HCT116 (cell line): Measurements from ENCODE around the gene ACTA2. TPM values are rescaled to one million over a fixed set of nuclear protein-coding genes. Genes with fewer than 3 reads are reported as not detected.

Experiments
- ATAC-seq: fragments of 200-7000 bp; cut with Tn5 transposase; 2 replicates; pipeline ENCODE4 v1.9.1; 2020; ENCODE audit warnings: mild to moderate bottlenecking, moderate library complexity
- BruUV-seq: library from RNA; stranded (reverse); fragments of 400-500 nt; replicated peaks from 2 replicates; lab custom pipeline; 2021; lab: Mats Ljungman, UMichigan
- CTCF ChIA-PET: fragments of 300-600 bp; sonication (Branson Sonifier 250); formaldehyde crosslinking; loops from one replicate; lab custom pipeline; 2021; ENCODE audit warnings: antibody characterized with exemption; lab: Charles Lee
- POLR2A ChIA-PET: fragments of 300-600, 350-600 bp; sonication (Branson Sonifier 250); formaldehyde crosslinking; loops from one replicate; lab custom pipeline; 2021; ENCODE audit warnings: antibody characterized with exemption; lab: Charles Lee
- RAD21 ChIA-PET, 2 experiments: fragments of 300-600 bp; sonication (Branson Sonifier 250); formaldehyde crosslinking; loops; one replicate each; lab custom pipeline; 2023; ENCODE audit warnings: low total read pairs in 2 of 2; ENCODE audit not compliant: uncharacterized antibody in 2 of 2, unreplicated experiment in 2 of 2, low non-redundant PET in 1 of 2; lab: Charles Lee
- DNase-seq: peaks from one replicate; pipeline ENCODE4 v3.0.0-alpha.2; 2010; ENCODE audit warnings: low read depth, low spot score
- H2AFZ ChIP-seq: fragments of 200-600 bp; shearing (Covaris generic), sonication (generic); 2 replicates; pipeline ENCODE4 v1.6.1; 2017; ENCODE audit warnings: low read depth, mixed run types, mixed read lengths, antibody characterized with exemption, low read length; ENCODE audit not compliant: poor library complexity, severe bottlenecking
- H3K27ac ChIP-seq: 2 replicates; pipeline ENCODE4 v1.5.1; 2012; ENCODE audit warnings: low read depth, low read length
- H3K27me3 ChIP-seq: fragments of 200-600 bp; sonication (generic); 2 replicates; pipeline ENCODE4 v1.6.1; 2016; ENCODE audit warnings: mixed run types, low read length, mixed read lengths; ENCODE audit not compliant: insufficient read depth
- H3K36me3 ChIP-seq, 2 experiments: fragments of 200-500 bp in 1 of 2; fragments of 200-600 bp in 1 of 2; sonication (Bioruptor generic) in 1 of 2; sonication (generic) in 1 of 2; 2 replicates each; pipeline versions ENCODE4 v1.5.1 to v1.6.1; 2014 to 2016; ENCODE audit warnings: low read length in 2 of 2, inconsistent platforms in 1 of 2, mixed read lengths in 1 of 2, mixed run types in 1 of 2; ENCODE audit not compliant: insufficient read depth in 2 of 2, control insufficient read depth in 1 of 2
- H3K4me1 ChIP-seq, 2 experiments: fragments of 200-600 bp in 1 of 2; sonication (generic) in 1 of 2; 2 replicates each; pipeline versions ENCODE4 v1.5.1 to v1.6.1; 2012 to 2017; ENCODE audit warnings: low read length in 2 of 2, inconsistent platforms in 1 of 2, mild to moderate bottlenecking in 1 of 2, mixed read lengths in 1 of 2, mixed run types in 1 of 2, moderate library complexity in 1 of 2; ENCODE audit not compliant: insufficient read depth in 2 of 2, control insufficient read depth in 1 of 2
- H3K4me2 ChIP-seq: fragments of 200-600 bp; sonication (generic); 2 replicates; pipeline ENCODE4 v1.6.1; 2017; ENCODE audit warnings: mixed run types, low read length, mixed read lengths
- H3K4me3 ChIP-seq, 2 experiments: fragments of 200-600 bp in 1 of 2; sonication (generic) in 1 of 2; replicated peaks in 1 of 2; 2 replicates each; pipeline ENCODE4 v1.5.1; 2011 to 2016; ENCODE audit warnings: low read length in 2 of 2, control low read depth in 1 of 2, low read depth in 1 of 2, mild to moderate bottlenecking in 1 of 2, mixed read lengths in 1 of 2, mixed run types in 1 of 2
- H3K79me2 ChIP-seq: fragments of 200-600 bp; sonication (generic); 2 replicates; pipeline ENCODE4 v1.6.1; 2017; ENCODE audit warnings: mild to moderate bottlenecking, mixed run types, low read length, moderate library complexity, mixed read lengths; ENCODE audit not compliant: insufficient read depth
- H3K9ac ChIP-seq: fragments of 200-600 bp; sonication (generic); 2 replicates; pipeline ENCODE4 v1.6.1; 2016; ENCODE audit warnings: low read length, mixed read lengths
- H3K9me2 ChIP-seq: fragments of 200-600 bp; sonication (generic), shearing (Covaris generic); 2 replicates; pipeline ENCODE4 v1.6.1; 2017; ENCODE audit warnings: mixed run types, mild to moderate bottlenecking, moderate library complexity; ENCODE audit not compliant: insufficient read depth
- H3K9me3 ChIP-seq, 2 experiments: fragments of 200-500 bp in 1 of 2; fragments of 200-600 bp in 1 of 2; sonication (Bioruptor generic) in 1 of 2; sonication (generic) in 1 of 2; 2 replicates each; pipeline ENCODE4 v1.6.1; 2014 to 2017; ENCODE audit warnings: low read length in 2 of 2, mixed read lengths in 2 of 2, inconsistent platforms in 1 of 2, low read depth in 1 of 2, mild to moderate bottlenecking in 1 of 2, mixed run types in 1 of 2, moderate library complexity in 1 of 2; ENCODE audit not compliant: control insufficient read depth in 1 of 2, insufficient read depth in 1 of 2
- H4K20me1 ChIP-seq: fragments of 200-600 bp; sonication (generic), shearing (Covaris generic); 2 replicates; pipeline ENCODE4 v1.6.1; 2017; ENCODE audit warnings: mixed run types, mild to moderate bottlenecking, moderate library complexity; ENCODE audit not compliant: insufficient read depth
- ATF3 ChIP-seq: IDR thresholded peaks from 2 replicates; pipeline ENCODE4 v1.6.1; 2012
- CBX3 ChIP-seq: IDR thresholded peaks from 2 replicates; pipeline ENCODE4 v1.6.1; 2012; ENCODE audit warnings: low read depth
- CEBPB ChIP-seq: IDR thresholded peaks from 2 replicates; pipeline ENCODE4 v1.6.1; 2012; ENCODE audit warnings: low read depth
- CTCF ChIP-seq, 3 experiments: fragments of 200-600 bp in 1 of 3; sonication (generic) in 1 of 3; IDR thresholded peaks in 2 of 3; conservative IDR thresholded peaks in 1 of 3; 2 replicates each; pipeline ENCODE4 v1.5.1; 2012 to 2017; ENCODE audit warnings: low read depth in 2 of 3, low read length in 2 of 3, antibody characterized with exemption in 1 of 3, borderline replicate concordance in 1 of 3, control low read depth in 1 of 3, mild to moderate bottlenecking in 1 of 3, mixed read lengths in 1 of 3, mixed run types in 1 of 3, moderate library complexity in 1 of 3; ENCODE audit not compliant: insufficient read depth in 1 of 3
- ELF1 ChIP-seq: IDR thresholded peaks from 2 replicates; pipeline ENCODE4 v1.6.1; 2012; ENCODE audit warnings: low read depth, borderline replicate concordance
- EZH2 ChIP-seq: fragments of 200-600 bp; sonication (generic); IDR thresholded peaks from 2 replicates; pipeline ENCODE4 v1.6.1; 2017; ENCODE audit warnings: antibody characterized with exemption, mixed run types
- EZH2phosphoT487 ChIP-seq: fragments of 200-600 bp; IDR thresholded peaks from 2 replicates; pipeline ENCODE4 v1.6.1; 2018; ENCODE audit warnings: antibody characterized with exemption, borderline replicate concordance
- FOSL1 ChIP-seq: IDR thresholded peaks from 2 replicates; pipeline ENCODE4 v1.6.1; 2012; ENCODE audit warnings: low read depth
- JUND ChIP-seq: IDR thresholded peaks from 2 replicates; pipeline ENCODE4 v1.6.1; 2012
- MAX ChIP-seq: IDR thresholded peaks from 2 replicates; pipeline ENCODE4 v1.6.1; 2012
- POLR2A ChIP-seq: IDR thresholded peaks from 2 replicates; pipeline ENCODE4 v1.7.0; 2011; ENCODE audit warnings: borderline replicate concordance; ENCODE audit not compliant: insufficient read depth, insufficient read length; ENCODE audit errors: extremely low read depth
- POLR2AphosphoS5 ChIP-seq: IDR thresholded peaks from 2 replicates; pipeline ENCODE4 v1.6.1; 2011; ENCODE audit warnings: mild to moderate bottlenecking, low read depth, low read length, moderate library complexity
- RAD21 ChIP-seq: IDR thresholded peaks from 2 replicates; pipeline ENCODE4 v1.6.1; 2012; ENCODE audit warnings: low read depth, mild to moderate bottlenecking
- REST ChIP-seq: IDR thresholded peaks from 2 replicates; pipeline ENCODE4 v1.6.1; 2012; ENCODE audit warnings: low read depth
- SIN3A ChIP-seq: IDR thresholded peaks from 2 replicates; pipeline ENCODE4 v1.6.1; 2012; ENCODE audit warnings: low read depth
- SP1 ChIP-seq: IDR thresholded peaks from 2 replicates; pipeline ENCODE4 v1.6.1; 2012; ENCODE audit warnings: low read depth
- SRF ChIP-seq: IDR thresholded peaks from 2 replicates; pipeline ENCODE4 v1.6.1; 2012; ENCODE audit warnings: low read depth
- TCF7L2 ChIP-seq: IDR thresholded peaks from 2 replicates; pipeline ENCODE4 v1.7.0; 2011; ENCODE audit warnings: borderline replicate concordance, inconsistent platforms; ENCODE audit not compliant: insufficient read depth, insufficient read length; ENCODE audit errors: extremely low read depth
- ZBTB33 ChIP-seq: IDR thresholded peaks from 2 replicates; pipeline ENCODE4 v1.6.1; 2011; ENCODE audit warnings: mild to moderate bottlenecking, low read length, moderate library complexity; ENCODE audit not compliant: insufficient replicate concordance; ENCODE audit errors: extremely low read depth
- ZFX ChIP-seq: fragments of 450-650 bp; IDR thresholded peaks from 2 replicates; pipeline ENCODE4 v1.6.1; 2017
- intact Hi-C: fragments of 100-400 bp; cut with micrococcal nuclease; formaldehyde crosslinking; loops from 2 replicates; pipeline ENCODE4 v1.10.0; 2022
- total RNA-seq: library from RNA; stranded (reverse); gene quantifications from one replicate; pipeline ENCODE4 v1.2.1, GENCODE V29; 2021; ENCODE audit not compliant: unreplicated experiment

ACTA2 gene
- total RNA-seq, 1 experiment from 2014 or later, result 9.4 TPM

GRCh38 chr10:88896372-88896993, 56.1 kb downstream of the ACTA2 start:
- RAD21 ChIA-PET, result no interaction called here
- POLR2A ChIA-PET, result no interaction called here
- CTCF ChIA-PET, result interaction anchor here (1.3 kb wide), 1 partner anchor 60 kb away, joined by 3 read pairs; no protein-coding TSS in a partner anchor
- ATAC-seq, result peak; percentile 48
- Histone ChIP-seq H3K79me2 (peaks cover 4% of the 10 kb centered on the region; the same call in 1 of the 2 replicates), H3K4me3 (peak overlapping the region in 1 of 2 experiments; percentile 36; a peak in 2 of 4 replicates), H3K27ac (peak overlapping the region; percentile 70), H3K4me2 (peak overlapping the region; percentile 70), H3K36me3 (no peaks in the 10 kb centered on the region), H3K9ac (peak overlapping the region; percentile 54), H3K9me2 (no peaks in the 10 kb centered on the region), H3K27me3 (no peaks in the 10 kb centered on the region), H4K20me1 (no peaks in the 10 kb centered on the region), H3K9me3 (no peaks in the 10 kb centered on the region), H3K4me1 (peaks cover 32 to 64% of the 10 kb centered on the region in 2 experiments), H2AFZ (no peak overlapping the region)
- peak; percentile 70 for DNase-seq
- BruUV-seq, result no TSS peak
- intact Hi-C loops, result no loop called here
- TF ChIP-seq ZFX, result no peak
- no peak for TF ChIP-seq POLR2AphosphoS5
- TF ChIP-seq FOSL1, result peak; percentile 27; the same call in 1 of the 2 replicates
- no peak for TF ChIP-seq SRF
- no peak for TF ChIP-seq TCF7L2
- no peak; the same call in 1 of the 2 replicates for TF ChIP-seq ELF1
- TF ChIP-seq MAX, result peak; percentile 55
- TF ChIP-seq CEBPB, result peak; percentile 61; the same call in 1 of the 2 replicates
- TF ChIP-seq CBX3, result peak; percentile 50; the same call in 1 of the 2 replicates
- no peak for TF ChIP-seq SIN3A
- TF ChIP-seq EZH2, result no peak
- no peak for TF ChIP-seq RAD21
- TF ChIP-seq EZH2phosphoT487, result no peak
- no peak for TF ChIP-seq ZBTB33
- TF ChIP-seq JUND, result peak; percentile 29; the same call in 1 of the 2 replicates
- no peak for TF ChIP-seq CTCF (IDR thresholded peaks at IDR 0.05 in 2 of 3, conservative IDR thresholded peaks at IDR 0.05 in 1 of 3; ENCODE audit: borderline replicate concordance in 1 of 3, insufficient read depth in 1 of 3, low read depth in 2 of 3, low read length in 2 of 3)
- no peak for TF ChIP-seq ATF3
- peak; percentile 46; the same call in 1 of the 2 replicates for TF ChIP-seq SP1
- no peak for TF ChIP-seq REST
- TF ChIP-seq POLR2A, result no peak
